Stimulated activated CD4-positive, alpha-beta T cell treated with anti-CD3 and anti-CD28 coated beads, Interleukin-15, amount 100 ng/mL, for 24 hours (primary cell): Measurements from ENCODE around the gene OR8G1.
"Not testable (repeated sequence)": the region's sequence is repeated elsewhere in the genome, so short reads cannot be mapped to it uniquely, and the experiment has no call there.

Source experiments
- DNase-seq: peaks from one replicate; pipeline ENCODE4 v3.0.0-alpha.2; 2020

Gene OR8G1

DNA sequence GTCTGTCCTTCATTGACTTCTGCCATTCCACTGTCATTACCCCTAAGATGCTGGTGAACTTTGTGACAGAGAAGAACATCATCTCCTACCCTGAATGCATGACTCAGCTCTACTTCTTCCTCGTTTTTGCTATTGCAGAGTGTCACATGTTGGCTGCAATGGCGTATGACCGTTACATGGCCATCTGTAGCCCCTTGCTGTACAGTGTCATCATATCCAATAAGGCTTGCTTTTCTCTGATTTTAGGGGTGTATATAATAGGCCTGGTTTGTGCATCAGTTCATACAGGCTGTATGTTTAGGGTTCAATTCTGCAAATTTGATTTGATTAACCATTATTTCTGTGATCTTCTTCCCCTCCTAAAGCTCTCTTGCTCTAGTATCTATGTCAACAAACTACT lies 9.0 kb downstream of the OR8G1 start:
- not testable (repeated sequence) for DNase-seq

DNA sequence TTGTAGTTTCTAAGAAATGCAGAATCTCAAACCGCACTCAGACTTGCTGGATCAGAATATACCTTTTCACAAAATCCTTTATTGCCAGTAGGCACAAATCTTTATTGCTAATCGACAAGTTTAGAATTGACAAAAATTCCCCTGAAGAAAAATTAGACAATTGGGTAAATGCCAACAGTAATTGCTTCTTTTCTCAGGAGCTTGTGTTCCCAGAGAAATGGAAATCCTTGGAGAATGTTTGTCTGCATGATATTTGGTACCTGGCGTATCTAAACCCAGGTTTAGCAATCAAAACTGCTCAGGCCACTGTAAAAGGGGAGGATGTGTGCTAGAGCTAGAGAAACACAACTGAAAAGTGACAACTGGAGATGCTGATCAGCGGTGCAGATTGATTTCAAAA lies 15.2 kb downstream of the OR8G1 start, which contains the start of gene OR8G5:
OR8G5 (plus strand) TSS at position 301 of the 400 bp plus-strand sequence. CDS start 8,556 bp downstream, outside the sequence.
- no peak for DNase-seq

DNA sequence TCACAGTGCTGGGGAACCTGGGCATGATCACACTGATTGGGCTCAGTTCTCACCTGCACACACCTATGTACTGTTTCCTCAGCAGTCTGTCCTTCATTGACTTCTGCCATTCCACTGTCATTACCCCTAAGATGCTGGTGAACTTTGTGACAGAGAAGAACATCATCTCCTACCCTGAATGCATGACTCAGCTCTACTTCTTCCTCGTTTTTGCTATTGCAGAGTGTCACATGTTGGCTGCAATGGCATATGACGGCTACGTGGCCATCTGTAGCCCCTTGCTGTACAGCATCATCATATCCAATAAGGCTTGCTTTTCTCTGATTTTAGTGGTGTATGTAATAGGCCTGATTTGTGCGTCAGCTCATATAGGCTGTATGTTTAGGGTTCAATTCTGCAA lies 24.1 kb downstream of the OR8G1 start:
- DNase-seq: not testable (repeated sequence)

DNA sequence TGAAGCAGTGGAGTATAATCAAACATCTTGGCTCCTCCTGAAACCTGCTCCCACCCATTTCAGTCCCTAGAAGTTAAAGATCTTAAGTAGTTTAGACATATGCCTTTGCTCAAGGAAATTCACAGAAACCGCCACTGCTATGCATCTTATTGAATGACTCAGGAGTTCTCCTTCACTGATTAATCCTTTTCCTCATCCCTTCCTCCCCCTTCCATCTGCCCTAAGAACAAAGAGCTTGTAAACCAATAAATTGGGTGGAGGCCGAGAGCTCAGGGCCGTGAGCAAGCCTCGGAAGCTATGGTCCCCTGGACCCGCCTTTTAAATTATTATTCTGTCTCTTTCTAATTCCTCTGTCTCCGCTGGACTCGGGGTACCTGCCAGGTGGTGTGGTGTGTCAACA lies 30.0 kb downstream of the OR8G1 start:
- not testable (repeated sequence) for DNase-seq

DNA sequence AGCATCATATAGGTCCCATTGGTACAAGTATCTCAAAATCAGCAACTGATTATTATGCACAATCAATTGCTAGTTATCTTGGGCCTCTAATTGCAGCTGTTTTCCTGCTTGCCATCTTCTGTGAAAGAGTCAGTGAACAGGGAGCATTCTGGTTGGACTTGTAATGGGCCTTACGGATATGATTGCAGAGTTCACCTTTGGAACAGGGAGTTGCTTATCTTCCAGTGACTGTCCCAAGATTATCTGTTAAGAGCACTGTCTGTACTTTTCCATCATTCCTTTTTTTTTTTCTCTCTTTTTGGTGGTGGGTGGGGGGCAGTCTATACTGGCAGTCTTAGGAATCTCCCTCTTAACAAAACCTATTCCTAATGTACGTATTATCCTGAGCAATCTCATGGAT lies 33.1 kb downstream of the OR8G1 start:
- DNase-seq: no peak

DNA sequence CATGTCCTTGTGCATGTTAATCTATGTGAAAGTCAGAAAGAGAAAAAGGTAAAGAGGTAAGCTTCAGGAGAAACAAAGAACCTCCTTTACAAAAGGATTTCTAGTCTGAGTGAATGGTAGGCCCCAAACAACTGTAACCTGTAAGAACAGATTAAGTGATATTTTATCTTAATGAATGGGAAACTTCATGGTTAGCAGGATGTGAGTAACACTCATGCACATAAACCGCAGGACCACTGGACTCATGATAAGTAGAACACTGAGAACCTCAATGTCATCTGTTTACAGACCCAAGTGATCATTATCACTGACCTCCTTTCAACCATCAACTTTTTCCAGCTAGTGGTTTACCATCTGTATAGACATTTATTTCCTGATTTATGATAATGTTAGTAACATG lies 35.2 kb downstream of the OR8G1 start:
- DNase-seq: no peak

DNA sequence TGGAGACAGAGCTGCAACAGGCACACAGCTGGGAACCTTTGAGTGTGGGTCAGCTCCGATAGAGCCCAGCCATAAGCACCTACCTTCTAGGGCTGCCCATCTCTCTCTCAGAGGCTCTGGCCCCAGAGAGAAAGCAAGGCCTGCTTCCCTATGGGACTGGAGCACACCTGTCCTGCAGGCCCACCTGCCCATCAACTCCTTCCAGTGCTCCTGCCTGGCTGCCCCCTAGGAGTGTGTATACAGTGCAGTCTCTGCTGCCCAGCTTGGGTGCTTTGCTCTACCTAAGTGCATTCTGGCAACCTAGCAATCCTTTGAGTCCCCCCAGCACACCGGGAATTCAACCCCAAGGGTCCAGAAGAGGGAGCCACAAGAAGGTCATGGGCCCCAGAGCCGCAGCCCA lies 36.3 kb downstream of the OR8G1 start:
- DNase-seq: no peak

DNA sequence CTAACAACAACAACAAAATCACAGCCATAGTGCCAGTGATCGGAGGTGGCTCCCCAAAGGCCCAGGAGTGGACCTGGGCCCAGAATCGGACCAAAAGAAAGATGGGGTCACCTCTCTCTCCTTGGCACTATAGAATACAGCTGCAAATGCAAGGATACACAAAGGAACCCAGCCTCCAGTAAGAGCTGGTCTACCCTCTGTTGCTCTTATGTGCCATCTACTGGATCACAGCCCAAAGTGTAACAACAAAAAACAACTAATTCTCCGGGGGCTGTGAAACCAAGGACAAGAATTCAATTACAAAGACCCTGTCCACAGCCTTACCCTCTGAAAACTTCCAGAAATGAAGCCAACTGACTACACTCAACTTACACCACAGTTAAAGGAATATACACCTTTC lies 36.9 kb downstream of the OR8G1 start:
- DNase-seq: no peak

DNA sequence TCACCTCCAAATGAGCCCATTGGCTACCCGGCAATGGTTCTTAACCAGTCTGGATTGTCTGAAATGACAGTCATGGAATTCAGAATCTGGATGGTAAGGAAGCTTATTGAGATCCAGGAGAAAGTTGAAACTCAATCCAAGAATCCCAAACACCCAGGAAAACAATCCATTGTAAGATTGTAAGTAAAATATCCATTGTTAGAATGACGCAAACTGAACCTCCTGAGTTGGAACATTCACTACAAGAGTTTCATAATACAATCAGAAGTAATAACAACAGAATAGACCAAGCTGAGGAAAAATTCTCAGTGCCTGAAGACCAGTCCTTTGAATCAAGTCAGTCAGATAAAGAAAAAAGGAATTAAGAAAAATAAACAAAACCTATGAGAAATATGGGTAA lies 37.4 kb downstream of the OR8G1 start:
- no peak for DNase-seq

DNA sequence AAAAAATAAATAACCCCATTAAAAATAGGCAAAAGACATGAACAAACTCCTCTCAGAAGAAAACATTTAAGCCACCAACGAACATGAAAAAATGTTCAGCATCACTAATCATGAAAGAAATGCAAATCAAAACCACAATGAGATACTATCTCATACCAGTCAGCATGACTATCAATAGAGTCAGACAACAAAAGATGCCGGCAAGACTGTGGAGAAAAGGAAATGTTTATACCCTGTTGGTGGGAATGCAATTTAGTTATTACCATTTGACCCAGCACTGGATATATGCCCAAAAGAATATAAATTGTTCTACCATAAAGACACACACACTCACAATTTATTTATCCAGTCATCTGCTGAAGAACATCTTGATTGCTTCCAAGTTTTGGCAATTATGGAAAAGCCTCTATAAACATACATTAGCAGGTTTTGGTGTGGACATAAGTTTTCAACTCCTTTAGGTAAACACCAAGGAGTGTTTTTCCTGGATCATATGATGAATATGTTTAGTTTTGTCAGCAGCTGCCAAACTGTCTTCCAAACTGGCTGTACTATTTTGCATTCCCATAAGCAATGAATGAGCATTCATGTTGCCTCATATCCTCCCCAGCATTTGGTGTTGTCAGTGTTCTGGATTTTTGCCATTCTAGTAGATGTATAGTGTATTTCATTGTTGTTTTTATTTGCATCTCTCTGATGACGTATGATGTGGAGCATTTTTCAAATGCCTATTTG lies 44.9 kb downstream of the OR8G1 start:
- no peak for DNase-seq

DNA sequence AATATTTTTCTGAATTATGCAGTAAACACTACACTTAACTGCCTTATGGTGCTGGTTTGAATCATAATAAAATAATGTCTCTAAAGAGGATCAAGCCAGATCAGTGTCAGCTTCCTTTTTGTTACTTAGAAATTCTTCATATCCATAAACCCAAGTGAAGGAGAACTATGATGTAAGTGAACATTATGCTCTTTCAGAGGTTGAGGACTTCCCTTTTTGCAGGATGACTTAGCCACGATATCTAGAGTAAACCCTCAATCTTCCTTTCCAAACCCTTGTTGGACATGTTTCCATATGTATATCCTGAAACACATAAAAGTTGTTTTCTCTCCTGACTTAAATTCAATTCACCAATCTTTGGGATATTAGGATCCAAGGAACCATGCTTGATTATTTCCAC lies 53.8 kb downstream of the OR8G1 start:
- DNase-seq: no peak

DNA sequence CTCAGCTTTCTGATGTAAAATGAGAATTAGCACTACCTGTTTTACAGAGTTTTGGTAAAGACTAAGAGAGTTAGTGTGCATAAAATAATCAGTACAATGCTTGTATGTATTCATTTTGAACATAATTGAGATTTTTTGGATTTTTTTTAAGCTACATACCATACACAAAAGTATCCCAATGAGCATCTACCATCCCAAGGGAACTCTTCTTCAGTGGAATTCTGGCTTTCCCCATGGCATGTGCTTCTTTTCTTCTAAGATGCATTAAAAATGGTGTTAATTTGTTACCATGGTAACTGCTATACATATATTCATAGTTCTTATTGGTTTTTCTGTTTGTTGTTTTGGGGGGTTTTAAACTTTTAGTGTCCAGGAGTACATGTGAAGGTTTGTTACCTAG lies 55.1 kb downstream of the OR8G1 start:
- no peak for DNase-seq

DNA sequence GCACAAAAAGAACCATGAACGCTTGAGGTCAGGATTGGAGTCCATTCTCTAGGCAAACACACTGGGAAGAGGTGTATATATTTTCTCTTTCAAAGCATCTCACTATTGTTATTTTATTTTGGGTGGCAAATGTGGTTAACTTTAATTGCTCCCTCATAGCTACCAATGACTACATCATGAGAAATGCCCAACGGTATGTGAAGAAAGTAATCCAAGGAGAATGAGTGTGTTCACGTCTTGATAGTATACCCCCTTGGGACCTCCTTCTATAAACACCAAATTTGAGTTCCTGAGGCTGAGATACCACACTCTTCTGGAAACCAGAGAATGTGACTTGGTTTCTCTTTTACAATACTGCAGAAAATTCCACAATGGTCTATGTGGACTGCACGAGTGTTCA lies 57.0 kb downstream of the OR8G1 start:
- no peak for DNase-seq

DNA sequence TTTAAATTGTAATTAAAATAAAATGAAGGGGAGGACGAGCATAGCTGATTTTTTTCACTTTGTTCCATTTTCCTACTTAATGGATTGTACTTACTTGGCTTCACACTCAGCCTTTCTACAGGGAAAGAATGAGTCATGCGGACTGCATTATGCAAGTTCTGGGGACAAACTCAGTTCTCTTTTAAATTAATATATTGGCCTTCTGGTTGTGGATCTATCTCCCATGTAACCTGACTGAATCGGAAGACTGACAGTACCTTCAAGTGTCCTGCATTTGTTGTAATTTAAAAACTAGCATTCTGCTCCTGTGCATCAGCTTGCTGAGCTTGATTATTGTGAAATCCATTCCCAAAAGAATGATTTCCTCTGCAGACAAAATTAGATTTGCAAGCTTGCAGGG lies 60.7 kb downstream of the OR8G1 start:
- no peak for DNase-seq

DNA sequence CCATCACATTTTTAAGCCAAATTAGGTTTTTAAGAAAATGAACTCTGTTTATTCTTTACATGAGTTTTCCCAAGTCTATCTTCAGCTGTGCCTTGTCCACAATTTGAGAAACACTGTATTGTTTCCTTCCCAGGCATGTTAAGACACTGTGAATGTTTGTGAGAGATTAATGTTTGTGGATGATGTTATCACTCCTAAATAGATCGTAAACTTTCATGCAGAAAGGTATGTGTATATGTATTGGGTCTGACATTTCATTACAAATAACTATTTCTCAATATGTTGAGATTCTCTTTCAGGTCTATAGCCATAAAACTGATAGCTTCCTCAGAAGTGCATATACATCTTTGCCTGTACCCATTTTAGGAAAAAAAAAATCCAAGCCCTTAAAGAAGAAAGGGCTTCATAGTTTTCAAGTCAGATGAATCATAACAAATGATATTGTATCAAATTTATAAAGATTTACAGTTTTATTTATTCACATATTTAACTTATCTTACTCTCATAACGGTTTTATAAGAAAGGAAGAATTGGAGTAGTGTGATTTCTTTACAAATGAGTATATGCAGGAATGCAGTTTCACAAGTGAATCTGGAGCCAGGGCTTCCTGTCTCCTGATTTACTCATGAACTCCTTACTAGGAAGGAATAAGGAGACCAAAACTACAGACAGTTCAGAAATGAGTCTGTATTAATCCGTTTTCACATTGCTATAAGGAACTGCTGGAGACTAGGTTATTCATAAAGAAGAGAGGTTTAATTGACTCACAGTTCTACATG lies 61.6 kb downstream of the OR8G1 start:
- no peak for DNase-seq
